Measurements from ENCODE around the gene TUBB. TPM values are rescaled to one million over a fixed set of nuclear protein-coding genes. Genes with fewer than 3 reads are reported as not detected.

The TUBB gene
- total RNA-seq, 2 donors from 2014 or later, result 80.9 to 84.4 TPM

DNA sequence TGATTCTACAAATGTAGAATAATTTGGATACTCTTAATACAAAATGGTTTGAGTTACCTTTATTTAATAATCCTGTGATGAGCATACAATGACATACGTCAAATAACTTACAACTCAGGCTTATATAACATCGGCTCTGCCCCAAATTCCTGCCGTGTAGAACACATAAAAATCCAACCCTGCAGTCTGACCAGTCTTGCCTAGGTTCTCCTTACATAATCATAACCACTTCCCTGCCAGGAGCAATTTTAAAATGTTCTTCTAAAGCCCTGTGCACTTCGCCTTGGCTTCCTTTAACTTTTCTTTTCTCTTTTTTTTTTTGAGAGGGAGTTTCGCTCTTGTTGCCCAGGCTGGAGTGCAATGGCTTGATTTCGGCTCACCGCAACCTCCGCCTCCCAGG lies 40.4 kb downstream of the TUBB start:
- no peak for ATAC-seq
- intact Hi-C loops (cut with DNase I), result no loop called here
- Histone ChIP-seq H3K4me1 (peaks cover 11% of the 10 kb centered on the region), H3K27me3 (no peaks in the 10 kb centered on the region), H3K9me3 (no peaks in the 10 kb centered on the region), H3K27ac (peak overlapping the region in 1 of 4 donors; percentile 77), H3K36me3 (replicated peaks in 1 of 2; ENCODE audit: insufficient read depth in 1 of 2, low read depth in 2 of 2) (no peaks in the 10 kb centered on the region), H3K4me3 (no peak overlapping the region)
- DNase-seq, result no peak
- 61 to 78% methylated on average over 8 of the region's 8 CpGs for WGBS, 2 donors
- TF ChIP-seq, protein P1, sequence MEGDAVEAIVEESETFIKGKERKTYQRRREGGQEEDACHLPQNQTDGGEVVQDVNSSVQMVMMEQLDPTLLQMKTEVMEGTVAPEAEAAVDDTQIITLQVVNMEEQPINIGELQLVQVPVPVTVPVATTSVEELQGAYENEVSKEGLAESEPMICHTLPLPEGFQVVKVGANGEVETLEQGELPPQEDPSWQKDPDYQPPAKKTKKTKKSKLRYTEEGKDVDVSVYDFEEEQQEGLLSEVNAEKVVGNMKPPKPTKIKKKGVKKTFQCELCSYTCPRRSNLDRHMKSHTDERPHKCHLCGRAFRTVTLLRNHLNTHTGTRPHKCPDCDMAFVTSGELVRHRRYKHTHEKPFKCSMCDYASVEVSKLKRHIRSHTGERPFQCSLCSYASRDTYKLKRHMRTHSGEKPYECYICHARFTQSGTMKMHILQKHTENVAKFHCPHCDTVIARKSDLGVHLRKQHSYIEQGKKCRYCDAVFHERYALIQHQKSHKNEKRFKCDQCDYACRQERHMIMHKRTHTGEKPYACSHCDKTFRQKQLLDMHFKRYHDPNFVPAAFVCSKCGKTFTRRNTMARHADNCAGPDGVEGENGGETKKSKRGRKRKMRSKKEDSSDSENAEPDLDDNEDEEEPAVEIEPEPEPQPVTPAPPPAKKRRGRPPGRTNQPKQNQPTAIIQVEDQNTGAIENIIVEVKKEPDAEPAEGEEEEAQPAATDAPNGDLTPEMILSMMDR (IDR thresholded peaks at IDR 0.05), result no peak
- TF ChIP-seq POLR2A (IDR thresholded peaks at IDR 0.05), result no peak

DNA sequence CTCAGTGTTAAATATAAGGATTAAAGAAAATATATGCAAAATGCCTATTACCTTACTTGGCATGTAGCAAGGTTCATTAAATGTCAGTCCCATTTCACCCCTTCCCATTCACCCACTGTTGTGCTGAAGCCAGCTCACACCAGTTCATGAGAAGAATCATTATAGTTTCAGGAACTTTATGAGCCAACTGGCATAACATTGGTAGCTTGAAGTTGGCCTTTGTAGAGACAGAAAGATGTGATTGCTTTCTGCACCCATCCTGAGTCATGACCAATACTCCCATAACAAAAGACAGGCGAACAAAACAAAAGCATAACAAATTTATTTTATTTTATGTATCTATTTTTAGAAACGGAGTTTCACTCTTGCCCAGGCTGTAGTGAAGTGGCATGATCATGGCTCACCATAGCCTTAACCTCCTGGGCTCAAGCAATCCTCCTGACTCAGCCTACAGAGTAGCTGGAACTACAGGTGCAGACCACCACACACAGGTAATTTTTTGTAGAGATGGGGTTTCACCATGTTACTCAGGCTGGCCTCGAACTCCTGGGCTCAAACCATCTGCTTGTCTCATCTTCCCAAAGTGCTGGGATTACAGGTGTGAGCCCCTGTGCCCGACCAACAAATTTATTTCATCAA lies 41.8 kb downstream of the TUBB start:
- Histone ChIP-seq H3K27me3 (no peaks in the 10 kb centered on the region), H3K36me3 (replicated peaks in 1 of 2; ENCODE audit: insufficient read depth in 1 of 2, low read depth in 2 of 2) (no peaks in the 10 kb centered on the region), H3K9me3 (no peaks in the 10 kb centered on the region), H3K4me3 (no peak overlapping the region), H3K27ac (peak overlapping the region in 2 of 4 donors; percentile 89 to 94), H3K4me1 (peaks cover 24% of the 10 kb centered on the region)
- 86 to 89% methylated on average over 4 of the region's 4 CpGs for WGBS, 2 donors
- TF ChIP-seq, protein P1 (IDR thresholded peaks at IDR 0.05), result no peak
- DNase-seq (no peak), ATAC-seq (no peak)
- intact Hi-C loops (cut with DNase I), result no loop called here

DNA sequence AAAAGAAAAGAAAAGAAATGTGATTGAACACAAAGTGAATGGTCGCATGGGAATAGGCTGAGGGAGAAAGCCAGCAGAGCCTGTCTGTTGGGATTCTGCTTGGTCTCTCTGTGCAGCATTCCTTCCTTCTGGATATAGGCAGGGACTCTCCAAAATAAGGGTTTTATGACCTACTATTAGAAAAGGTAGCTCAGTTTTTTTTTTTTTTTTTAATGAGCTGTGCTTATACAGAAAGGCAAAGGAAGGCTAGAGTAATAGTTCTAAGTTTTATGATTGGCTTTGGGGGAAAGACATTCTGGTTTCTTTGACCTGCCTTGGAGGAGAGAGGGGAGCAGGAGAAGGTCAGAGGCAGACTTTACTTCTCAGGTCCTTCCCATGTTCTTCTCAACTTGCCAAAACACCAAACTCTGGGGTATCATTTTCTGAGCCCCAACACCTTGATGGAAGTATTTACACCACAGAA lies 43.0 kb downstream of the TUBB start:
- H3K27me3 ChIP-seq, result no peaks in the 10 kb centered on the region
- H3K4me3 ChIP-seq, result no peak overlapping the region
- no peak for ATAC-seq
- H3K36me3 ChIP-seq (replicated peaks in 1 of 2; ENCODE audit: insufficient read depth in 1 of 2, low read depth in 2 of 2), result no peaks in the 10 kb centered on the region
- H3K9me3 ChIP-seq, result no peaks in the 10 kb centered on the region
- peaks cover 26% of the 10 kb centered on the region for H3K4me1 ChIP-seq
- 75 to 87% methylated on average over 1 of the region's 1 CpG for WGBS, 2 donors
- H3K27ac ChIP-seq, result peak overlapping the region; percentile 74 to 94 (median 86)
- DNase-seq, result no peak
- intact Hi-C loops (cut with DNase I), result no loop called here
- TF ChIP-seq POLR2A (IDR thresholded peaks at IDR 0.05), result no peak
- TF ChIP-seq, protein P1 (IDR thresholded peaks at IDR 0.05), result no peak

DNA sequence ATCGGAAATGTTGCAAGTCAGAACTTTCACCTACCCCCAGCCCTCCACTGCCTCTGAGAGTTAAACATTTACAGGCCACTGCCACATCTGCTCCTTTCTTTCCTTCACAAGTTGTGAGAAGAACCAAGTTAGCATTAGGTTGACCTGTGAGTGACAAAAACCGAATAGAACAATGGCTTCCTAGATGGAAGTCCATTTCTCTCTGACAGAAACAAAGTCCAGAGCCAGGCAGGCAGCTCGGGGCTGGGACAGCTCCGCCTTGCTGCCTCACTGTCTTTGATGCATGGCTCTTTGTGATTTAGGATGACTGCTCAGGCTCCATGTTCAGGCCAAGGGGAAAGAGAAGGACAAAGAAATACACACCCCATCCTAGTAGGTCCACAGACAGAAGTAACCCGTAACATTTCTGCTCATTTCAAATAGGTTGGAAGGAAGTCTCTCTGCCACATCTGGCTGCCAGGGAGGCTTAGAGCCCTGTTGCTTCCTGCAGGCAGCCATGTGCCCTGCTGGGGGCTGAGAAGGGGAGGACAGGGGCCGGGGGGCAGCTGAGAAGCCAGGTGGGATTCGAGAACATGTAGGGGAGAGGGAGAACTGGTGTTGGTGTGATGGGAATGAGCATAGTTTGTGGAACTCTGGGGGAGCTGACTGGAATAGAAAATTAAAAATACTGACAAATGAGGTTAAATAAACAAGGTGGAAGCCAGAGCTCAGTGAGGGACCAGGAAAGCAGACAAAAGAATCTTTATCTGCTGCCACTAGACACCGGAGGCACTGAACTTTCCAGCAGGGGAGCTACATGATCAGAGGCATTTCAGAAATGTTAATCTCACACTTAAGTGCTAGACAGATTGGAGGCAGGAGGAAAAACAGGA lies 43.7 kb downstream of the TUBB start:
- H3K4me1 ChIP-seq, result peaks cover 29% of the 10 kb centered on the region
- peak; percentile 40 to 73 (median 56) for DNase-seq
- H3K36me3 ChIP-seq (replicated peaks in 1 of 2; ENCODE audit: insufficient read depth in 1 of 2, low read depth in 2 of 2), result no peaks in the 10 kb centered on the region
- no peaks in the 10 kb centered on the region for H3K9me3 ChIP-seq
- no peaks in the 10 kb centered on the region for H3K27me3 ChIP-seq
- peak overlapping the region; percentile 74 to 94 (median 86) for H3K27ac ChIP-seq
- intact Hi-C loops (cut with DNase I), result no loop called here
- 32 to 40% methylated on average over 8 of the region's 8 CpGs for WGBS, 2 donors
- TF ChIP-seq, protein P1 (IDR thresholded peaks at IDR 0.05), result peak in 4 of 7 experiments; percentile 11 to 51 (median 43)
- TF ChIP-seq POLR2A (IDR thresholded peaks at IDR 0.05), result peak in 1 of 3 donors; percentile 52
- peak; percentile 85 for ATAC-seq
- H3K4me3 ChIP-seq, result no peak overlapping the region

Data from body of pancreas (tissue), 4 donors.